Uterus (tissue), 4 donors: ENCODE measurements around the gene TERC. TPM values are rescaled to one million over a fixed set of nuclear protein-coding genes. Genes with fewer than 3 reads are reported as not detected.

ENCODE experiments used
- DNase-seq, 2 donors: peaks; one replicate each; pipeline ENCODE4 v3.0.0-alpha.2; 2019 to 2020
- H3K27ac ChIP-seq, 2 donors: fragments of 200-600 bp; sonication (generic); 1 replicate in 1 of 2; 2 replicates in 1 of 2; pipeline ENCODE4 v1.5.1; 2016 to 2018
- H3K27me3 ChIP-seq, 2 donors: fragments of 200-600 bp; sonication (generic); one replicate each; pipeline ENCODE4 v1.5.1; 2018 to 2019; ENCODE audit warnings: control low read depth in 1 of 2
- H3K36me3 ChIP-seq, 2 donors: fragments of 200-600 bp; sonication (generic); one replicate each; pipeline ENCODE4 v1.5.1; 2019; ENCODE audit warnings: control low read depth in 1 of 2
- H3K4me1 ChIP-seq, 2 donors: fragments of 200-600 bp; sonication (generic); one replicate each; pipeline ENCODE4 v1.5.1; 2018 to 2019; ENCODE audit warnings: control low read depth in 1 of 2
- H3K4me3 ChIP-seq, 2 donors: fragments of 200-600 bp; sonication (generic); 1 replicate in 1 of 2; 2 replicates in 1 of 2; pipeline ENCODE4 v1.5.1; 2018 to 2019; ENCODE audit warnings: mild to moderate bottlenecking in 1 of 2
- H3K9me3 ChIP-seq, 2 donors: fragments of 200-600 bp; sonication (generic); one replicate each; pipeline ENCODE4 v1.5.1; 2019; ENCODE audit warnings: control low read depth in 1 of 2
- CTCF ChIP-seq, 4 experiments: fragments of 200-600 bp in 2 of 4; fragments of 450-650 bp in 2 of 4; sonication (generic) in 2 of 4; IDR thresholded peaks; one replicate each; pipeline ENCODE4 v1.5.1; 2016 to 2019; ENCODE audit warnings: antibody characterized with exemption in 4 of 4, mild to moderate bottlenecking in 2 of 4, moderate library complexity in 1 of 4
- POLR2A ChIP-seq, 2 donors: fragments of 450-650 bp; IDR thresholded peaks; one replicate each; pipeline ENCODE4 v1.6.1; 2016; ENCODE audit warnings: antibody characterized with exemption in 2 of 2, mild to moderate bottlenecking in 1 of 2, moderate library complexity in 1 of 2
- intact Hi-C: fragments of 100-400 bp; cut with DNase I; formaldehyde crosslinking; loops from one replicate; pipeline ENCODE4 v1.15.1; 2023; ENCODE audit warnings: low total_unique reads
- total RNA-seq, 4 donors: library from RNA; depleted of rRNA in 3 of 4; stranded (reverse); fragments of >200 nt in 3 of 4; gene quantifications; one replicate each; pipeline versions ENCODE4 v1.1.0 to v1.2.4, GENCODE V29; 2014 to 2023
- donor health status: DM: yes; HTN: yes; CAD: no.

The TERC gene
- 100 to 1,000 TPM in 3 of 4 donors, 1 to 10 TPM in 1; 4.6 to 705 (median 482) TPM for total RNA-seq

- intact Hi-C loops, result no loop called here
- peak; percentile 94 to 95 for DNase-seq
- Histone ChIP-seq H3K27ac (peak within 1 kb of the TSS; percentile 93 to 94), H3K4me3 (peak within 1 kb of the TSS; percentile 57 to 83), H3K36me3 (no peaks in the 10 kb centered on the region), H3K4me1 (no peaks in the 10 kb centered on the region), H3K27me3 (no peaks in the 10 kb centered on the region), H3K9me3 (no peaks in the 10 kb centered on the region)
- TF ChIP-seq CTCF (IDR thresholded peaks at IDR 0.05), result no peak
- peak; percentile 97 to 98 for TF ChIP-seq POLR2A (IDR thresholded peaks at IDR 0.05)
These were observed at the start of gene TERC for GRCh38 chr3:169764882-169765612. TSS of gene TERC (minus strand) at chr3:169765060.

DNA sequence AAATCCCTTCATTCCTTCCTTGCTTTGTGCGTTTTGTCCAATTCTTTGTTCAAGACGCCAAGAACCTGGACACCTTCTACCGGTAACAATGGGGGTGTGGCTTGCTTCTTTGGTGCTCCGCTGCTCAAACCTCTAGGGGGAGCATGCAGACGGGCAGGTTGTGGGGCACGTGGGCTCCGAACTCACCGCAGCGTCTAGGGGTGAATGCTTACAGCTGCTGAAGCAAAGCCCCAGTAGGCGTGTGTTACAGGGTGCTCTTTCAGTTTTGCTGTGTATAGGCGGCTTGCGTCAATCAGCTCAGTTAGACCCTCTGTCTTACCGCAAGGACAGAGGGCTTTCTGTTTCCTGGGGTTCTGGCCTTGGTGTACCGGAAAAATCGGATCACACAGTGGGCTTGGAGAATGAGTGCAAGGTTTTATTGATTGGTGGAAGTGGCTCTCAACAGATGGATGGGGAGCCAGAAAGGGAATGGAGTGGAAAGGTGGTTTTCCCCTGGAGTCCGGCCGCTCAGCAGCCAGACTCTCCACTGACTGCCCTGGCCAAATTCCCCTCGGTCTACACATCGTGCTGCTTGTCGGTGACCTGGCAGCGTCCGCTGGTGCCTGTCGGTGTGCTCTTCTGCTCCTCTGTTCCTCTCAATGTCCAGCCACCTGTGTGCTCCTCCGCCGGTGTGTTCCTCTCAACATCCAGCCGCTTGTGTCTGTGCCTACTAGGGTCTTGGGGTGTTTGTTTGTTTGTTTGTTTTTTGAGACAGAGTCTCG lies 49.1 kb upstream of the TERC start:
- no peak for DNase-seq
- no peak for TF ChIP-seq POLR2A (IDR thresholded peaks at IDR 0.05)
- TF ChIP-seq CTCF (IDR thresholded peaks at IDR 0.05), result peak in 1 of 4 experiments; percentile 14
- Histone ChIP-seq H3K27ac (no peak overlapping the region), H3K9me3 (no peaks in the 10 kb centered on the region), H3K4me1 (no peaks in the 10 kb centered on the region), H3K36me3 (no peaks in the 10 kb centered on the region), H3K27me3 (no peaks in the 10 kb centered on the region), H3K4me3 (peak overlapping the region in 1 of 2 donors; percentile 76)
- intact Hi-C loops, result no loop called here

DNA sequence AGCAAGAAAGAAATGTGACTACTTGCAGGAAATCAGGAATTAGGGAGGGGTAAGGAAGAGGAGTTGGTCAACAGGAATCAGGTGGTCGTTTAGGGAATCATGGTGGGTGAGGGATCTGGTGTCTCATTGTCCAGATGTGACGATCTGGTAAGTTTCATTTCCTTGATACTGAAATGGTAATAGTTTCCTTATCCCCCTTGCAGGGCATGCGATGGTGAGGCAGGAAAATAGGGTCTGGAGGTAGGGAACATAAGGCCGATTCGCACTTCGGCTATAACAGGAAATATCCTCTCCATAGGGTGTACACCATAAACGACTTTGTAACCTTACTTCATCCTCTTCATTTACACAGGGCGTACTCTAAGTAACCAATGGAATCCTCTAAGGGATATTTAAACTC lies 48.4 kb upstream of the TERC start:
- DNase-seq, result no peak

GRCh38 chr3:169812332-169813235 lies 47.7 kb upstream of the TERC start, which contains the start of the genes LRRC34 and LRRIQ4:
TSS of gene LRRC34 (minus strand) at chr3:169812904. CDS start at chr3:169812548, 356 bp downstream.
TSS of gene LRRIQ4 (plus strand) at chr3:169812870. CDS start at chr3:169821922, 9,052 bp downstream.
- H3K9me3 ChIP-seq, result no peaks in the 10 kb centered on the region
- peak within 1 kb of the TSS; percentile 45 to 76 for H3K4me3 ChIP-seq
- H3K27me3 ChIP-seq, result no peaks in the 10 kb centered on the region
- intact Hi-C loops, result no loop called here
- DNase-seq, result peak; percentile 65 to 69
- no peaks in the 10 kb centered on the region for H3K4me1 ChIP-seq
- no peak for TF ChIP-seq CTCF (IDR thresholded peaks at IDR 0.05)
- peak in 1 of 2 donors; percentile 14 for TF ChIP-seq POLR2A (IDR thresholded peaks at IDR 0.05)
- no peaks in the 10 kb centered on the region for H3K36me3 ChIP-seq
- H3K27ac ChIP-seq, result peak within 1 kb of the TSS; percentile 53 to 85

More for the DNA sequence above, 48.4 kb upstream of the TERC start:
- intact Hi-C loops, result no loop called here
- peak overlapping the region; percentile 45 to 76 for H3K4me3 ChIP-seq
- H3K9me3 ChIP-seq, result no peaks in the 10 kb centered on the region
- no peaks in the 10 kb centered on the region for H3K27me3 ChIP-seq
- no peak for TF ChIP-seq CTCF (IDR thresholded peaks at IDR 0.05)
- no peak for TF ChIP-seq POLR2A (IDR thresholded peaks at IDR 0.05)
- H3K27ac ChIP-seq, result no peak overlapping the region
- H3K4me1 ChIP-seq, result no peaks in the 10 kb centered on the region
- no peaks in the 10 kb centered on the region for H3K36me3 ChIP-seq
